SU-DHL-6 (cell line): ENCODE data around the gene CXCL3.

Experiments
- H2AFZ ChIP-seq: fragments of 200-600 bp; sonication (generic); 2 replicates; pipeline ENCODE4 v1.6.1; 2014; ENCODE audit warnings: low read depth, mild to moderate bottlenecking, moderate library complexity, mixed read lengths, antibody characterized with exemption, low read length; ENCODE audit not compliant: severe bottlenecking
- H3F3A ChIP-seq: fragments of 200-600 bp; shearing (Covaris generic); 2 replicates; pipeline ENCODE4 v1.6.0; 2016; ENCODE audit warnings: antibody characterized with exemption, mild to moderate bottlenecking; ENCODE audit not compliant: insufficient read depth
- H3K27ac ChIP-seq: fragments of 200-600 bp; sonication (generic); 2 replicates; pipeline ENCODE4 v1.5.1; 2016; ENCODE audit warnings: low read depth, mild to moderate bottlenecking, low read length, moderate library complexity, mixed read lengths
- H3K27me3 ChIP-seq: fragments of 200-600 bp; sonication (generic), shearing (Covaris generic); 2 replicates; pipeline ENCODE4 v1.6.0; 2014; ENCODE audit warnings: mild to moderate bottlenecking, low read length
- H3K36me3 ChIP-seq: fragments of 200-600 bp; sonication (generic); 2 replicates; pipeline ENCODE4 v1.6.1; 2014; ENCODE audit warnings: mild to moderate bottlenecking, low read length, mixed read lengths
- H3K4me2 ChIP-seq: fragments of 300-600, 200-600 bp; shearing (Covaris generic), sonication (generic); 2 replicates; pipeline ENCODE4 v1.6.0; 2014; ENCODE audit warnings: low read length, low read depth, mild to moderate bottlenecking; ENCODE audit not compliant: poor library complexity, severe bottlenecking
- H3K4me3 ChIP-seq: fragments of 200-600 bp; sonication (generic); 2 replicates; pipeline ENCODE4 v1.5.1; 2014; ENCODE audit warnings: antibody characterized with exemption, low read length, mild to moderate bottlenecking, mixed read lengths; ENCODE audit not compliant: insufficient read depth, poor library complexity, severe bottlenecking
- H3K79me2 ChIP-seq: fragments of 200-600 bp; sonication (generic); 2 replicates; pipeline ENCODE4 v1.6.1; 2014; ENCODE audit warnings: mild to moderate bottlenecking, low read length, moderate library complexity; ENCODE audit not compliant: insufficient read depth
- H3K9ac ChIP-seq: fragments of 200-600 bp; sonication (generic); 2 replicates; pipeline ENCODE4 v1.7.0; 2014; ENCODE audit warnings: mild to moderate bottlenecking, low read length
- H3K9me2 ChIP-seq: fragments of 200-600 bp; sonication (generic); replicated peaks from 2 replicates; pipeline ENCODE4 v1.6.1; 2014; ENCODE audit warnings: low read length; ENCODE audit not compliant: insufficient read depth
- H3K9me3 ChIP-seq: fragments of 200-600 bp; sonication (generic); 2 replicates; pipeline ENCODE4 v1.6.1; 2014; ENCODE audit warnings: low read length, mixed read lengths; ENCODE audit not compliant: insufficient read depth
- H4K20me1 ChIP-seq: fragments of 200-600 bp; sonication (generic); 2 replicates; pipeline ENCODE4 v1.6.1; 2014; ENCODE audit warnings: low read depth, mild to moderate bottlenecking, antibody characterized with exemption, low read length, moderate library complexity, mixed read lengths
- CTCF ChIP-seq: fragments of 200-600 bp; sonication (generic); IDR thresholded peaks from one replicate; pipeline ENCODE4 v1.5.1; 2017; ENCODE audit warnings: antibody characterized with exemption, mild to moderate bottlenecking, low read length, moderate library complexity; ENCODE audit not compliant: insufficient read depth, poor library complexity, severe bottlenecking
- EZH2phosphoT487 ChIP-seq: fragments of 200-600 bp; sonication (generic), shearing (Covaris generic); conservative IDR thresholded peaks from 2 replicates; pipeline ENCODE4 v1.6.1; 2018; ENCODE audit warnings: mild to moderate bottlenecking, antibody characterized with exemption, low read length, moderate library complexity, mixed read lengths

Gene CXCL3

GRCh38 chr4:73990988-73991741 is 47.3 kb downstream of the CXCL3 start:
- no peak overlapping the region for H3K27ac ChIP-seq
- no peaks in the 10 kb centered on the region for H3F3A ChIP-seq
- H3K4me3 ChIP-seq, result no peak overlapping the region
- no peaks in the 10 kb centered on the region for H3K79me2 ChIP-seq
- H2AFZ ChIP-seq, result no peak overlapping the region
- H3K9me2 ChIP-seq, result no peaks in the 10 kb centered on the region
- no peak overlapping the region for H3K9ac ChIP-seq
- no peaks in the 10 kb centered on the region for H3K9me3 ChIP-seq
- no peak overlapping the region for H3K4me2 ChIP-seq
- TF ChIP-seq CTCF, result no peak
- no peak for TF ChIP-seq EZH2phosphoT487
- no peaks in the 10 kb centered on the region for H3K36me3 ChIP-seq
- no peaks in the 10 kb centered on the region for H4K20me1 ChIP-seq
- no peaks in the 10 kb centered on the region for H3K27me3 ChIP-seq

GRCh38 chr4:73989928-73990327 is 48.6 kb downstream of the CXCL3 start:
- Histone ChIP-seq H3K4me2 (no peak overlapping the region), H3K79me2 (no peaks in the 10 kb centered on the region), H3K4me3 (no peak overlapping the region), H4K20me1 (no peaks in the 10 kb centered on the region), H3K27me3 (no peaks in the 10 kb centered on the region), H3F3A (no peaks in the 10 kb centered on the region), H2AFZ (no peak overlapping the region), H3K9ac (no peak overlapping the region), H3K27ac (no peak overlapping the region), H3K9me3 (no peaks in the 10 kb centered on the region), H3K36me3 (no peaks in the 10 kb centered on the region), H3K9me2 (no peaks in the 10 kb centered on the region)
- no peak for TF ChIP-seq CTCF
- TF ChIP-seq EZH2phosphoT487, result no peak

- no peaks in the 10 kb centered on the region for H3K27me3 ChIP-seq
- no peaks in the 10 kb centered on the region for H3K36me3 ChIP-seq
- no peak overlapping the region for H3K4me3 ChIP-seq
- no peaks in the 10 kb centered on the region for H3F3A ChIP-seq
- H3K4me2 ChIP-seq, result no peak overlapping the region
- no peak overlapping the region for H3K9ac ChIP-seq
- H3K9me2 ChIP-seq, result no peaks in the 10 kb centered on the region
- no peaks in the 10 kb centered on the region for H4K20me1 ChIP-seq
- no peaks in the 10 kb centered on the region for H3K9me3 ChIP-seq
- TF ChIP-seq CTCF (no peak), EZH2phosphoT487 (no peak)
- H3K79me2 ChIP-seq, result no peaks in the 10 kb centered on the region
- H2AFZ ChIP-seq, result no peak overlapping the region
- no peak overlapping the region for H3K27ac ChIP-seq
Measured at GRCh38 chr4:73989031-73989430, 49.5 kb downstream of the CXCL3 start.
